Measurements from ENCODE around the gene TP53I13. TPM values are rescaled to one million over a fixed set of nuclear protein-coding genes. Genes with fewer than 3 reads are reported as not detected.

TP53I13 gene
- total RNA-seq, 1 donor from 2014 or later: 68.4 TPM

- no peaks in the 10 kb centered on the region for H3K27me3 ChIP-seq (ENCODE audit: control insufficient read depth, insufficient read depth, low read length)
- no peak for DNase-seq (ENCODE audit: low read depth)
- peak overlapping the region; percentile 28 for H3K4me3 ChIP-seq (ENCODE audit: low read depth, low read length)
- TF ChIP-seq CTCF (IDR thresholded peaks at IDR 0.05; ENCODE audit: insufficient read depth, low read length, poor library complexity, severe bottlenecking): no peak
- H3K36me3 ChIP-seq (ENCODE audit: control insufficient read depth, insufficient read depth, low read length): no peaks in the 10 kb centered on the region
Observed at GRCh38 chr17:29590411-29591145, 22.1 kb downstream of the TP53I13 start.

- no peak for TF ChIP-seq CTCF (IDR thresholded peaks at IDR 0.05; ENCODE audit: insufficient read depth, low read length, poor library complexity, severe bottlenecking)
- no peaks in the 10 kb centered on the region for H3K36me3 ChIP-seq (ENCODE audit: control insufficient read depth, insufficient read depth, low read length)
- H3K4me3 ChIP-seq (ENCODE audit: low read depth, low read length): peak overlapping the region; percentile 28
- H3K27me3 ChIP-seq (ENCODE audit: control insufficient read depth, insufficient read depth, low read length): no peaks in the 10 kb centered on the region
- DNase-seq (ENCODE audit: low read depth): no peak
Observed at GRCh38 chr17:29591146-29591736, 22.7 kb downstream of the TP53I13 start.

- no peaks in the 10 kb centered on the region for H3K36me3 ChIP-seq (ENCODE audit: control insufficient read depth, insufficient read depth, low read length)
- H3K4me3 ChIP-seq (ENCODE audit: low read depth, low read length): peak overlapping the region; percentile 28
- TF ChIP-seq CTCF (IDR thresholded peaks at IDR 0.05; ENCODE audit: insufficient read depth, low read length, poor library complexity, severe bottlenecking): peak; percentile 99
- H3K27me3 ChIP-seq (ENCODE audit: control insufficient read depth, insufficient read depth, low read length): no peaks in the 10 kb centered on the region
- no peak for DNase-seq (ENCODE audit: low read depth)
Observed at GRCh38 chr17:29591737-29592608, 23.5 kb downstream of the TP53I13 start.

- no peak for DNase-seq (ENCODE audit: low read depth)
Observed at GRCh38 chr17:29592850-29593551, 24.5 kb downstream of the TP53I13 start, which contains the start of gene ANKRD13B. Gene ANKRD13B (plus strand): TSS chr17:29593132. CDS start chr17:29593622, 490 bp downstream.

More at GRCh38 chr17:29592850-29593551, 24.5 kb downstream of the TP53I13 start, which contains the start of gene ANKRD13B:
- H3K36me3 ChIP-seq (ENCODE audit: control insufficient read depth, insufficient read depth, low read length): no peaks in the 10 kb centered on the region
- peak within 1 kb of the TSS; percentile 39 for H3K4me3 ChIP-seq (ENCODE audit: low read depth, low read length)
- no peak for TF ChIP-seq CTCF (IDR thresholded peaks at IDR 0.05; ENCODE audit: insufficient read depth, low read length, poor library complexity, severe bottlenecking)
- no peaks in the 10 kb centered on the region for H3K27me3 ChIP-seq (ENCODE audit: control insufficient read depth, insufficient read depth, low read length)
